C4-2B (cell line): Measurements from ENCODE around the gene BCORL1.

ENCODE experiments used
- H3K27ac ChIP-seq: fragments of 450-650 bp; 2 replicates; pipeline ENCODE4 v1.5.1; 2017
- ZFX ChIP-seq: fragments of 450-650 bp; IDR thresholded peaks from 2 replicates; pipeline ENCODE4 v1.6.1; 2017
- TF ChIP-seq, protein P1 (sequence below): fragments of 450-650 bp; conservative IDR thresholded peaks from 2 replicates; pipeline ENCODE4 v1.5.1; 2017; ENCODE audit warnings: mild to moderate bottlenecking

The BCORL1 gene

GRCh38 chrX:130066975-130067615, 84.7 kb downstream of the BCORL1 start:
- TF ChIP-seq ZFX, result no peak
- TF ChIP-seq, protein P1, sequence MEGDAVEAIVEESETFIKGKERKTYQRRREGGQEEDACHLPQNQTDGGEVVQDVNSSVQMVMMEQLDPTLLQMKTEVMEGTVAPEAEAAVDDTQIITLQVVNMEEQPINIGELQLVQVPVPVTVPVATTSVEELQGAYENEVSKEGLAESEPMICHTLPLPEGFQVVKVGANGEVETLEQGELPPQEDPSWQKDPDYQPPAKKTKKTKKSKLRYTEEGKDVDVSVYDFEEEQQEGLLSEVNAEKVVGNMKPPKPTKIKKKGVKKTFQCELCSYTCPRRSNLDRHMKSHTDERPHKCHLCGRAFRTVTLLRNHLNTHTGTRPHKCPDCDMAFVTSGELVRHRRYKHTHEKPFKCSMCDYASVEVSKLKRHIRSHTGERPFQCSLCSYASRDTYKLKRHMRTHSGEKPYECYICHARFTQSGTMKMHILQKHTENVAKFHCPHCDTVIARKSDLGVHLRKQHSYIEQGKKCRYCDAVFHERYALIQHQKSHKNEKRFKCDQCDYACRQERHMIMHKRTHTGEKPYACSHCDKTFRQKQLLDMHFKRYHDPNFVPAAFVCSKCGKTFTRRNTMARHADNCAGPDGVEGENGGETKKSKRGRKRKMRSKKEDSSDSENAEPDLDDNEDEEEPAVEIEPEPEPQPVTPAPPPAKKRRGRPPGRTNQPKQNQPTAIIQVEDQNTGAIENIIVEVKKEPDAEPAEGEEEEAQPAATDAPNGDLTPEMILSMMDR, result no peak
- H3K27ac ChIP-seq, result no peak overlapping the region

- TF ChIP-seq ZFX, result no peak
- TF ChIP-seq, protein P1, result no peak
- H3K27ac ChIP-seq, result no peak overlapping the region
Measured at GRCh38 chrX:130071611-130072344, 89.3 kb downstream of the BCORL1 start.

DNA sequence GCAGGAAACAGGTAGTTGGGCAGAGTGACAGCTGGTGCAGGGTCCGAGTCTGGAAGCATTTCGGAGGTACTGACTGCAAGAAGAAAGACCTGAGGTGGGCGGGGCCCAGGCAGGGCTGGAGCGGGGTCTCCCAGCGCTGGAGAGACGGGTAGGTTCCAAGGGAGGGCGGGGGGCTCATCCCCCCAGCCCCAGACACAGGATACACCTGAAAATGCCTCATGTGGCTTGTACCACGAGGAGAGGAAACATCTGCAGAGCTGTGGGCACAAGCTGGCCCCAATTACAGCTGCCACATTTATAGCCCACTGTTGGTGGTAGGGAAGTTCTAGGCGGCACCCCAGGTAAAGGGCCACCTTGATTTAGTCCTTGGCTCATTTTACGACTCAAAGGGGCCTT, 89.9 kb downstream of the BCORL1 start:
- no peak for TF ChIP-seq ZFX
- H3K27ac ChIP-seq, result no peak overlapping the region

DNA sequence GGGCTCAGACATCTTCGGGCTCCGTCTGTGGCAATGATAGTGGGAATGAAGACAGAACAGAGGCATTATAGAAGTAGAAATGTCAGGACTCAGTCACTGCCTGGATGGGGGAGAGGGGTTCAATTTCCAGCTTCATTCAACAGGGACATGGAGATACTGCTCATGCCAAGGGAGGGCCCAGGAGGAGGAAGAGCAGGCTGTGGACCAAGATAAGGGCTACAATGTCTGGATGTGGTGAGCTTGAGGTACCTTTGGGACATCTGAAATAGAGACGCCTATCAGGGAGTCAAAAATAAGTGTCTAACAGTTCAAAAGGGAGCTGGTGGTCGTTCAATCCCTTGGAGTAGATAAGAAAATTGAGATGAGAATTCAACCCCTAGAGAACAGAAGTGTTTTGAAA, 93.3 kb downstream of the BCORL1 start:
- no peak overlapping the region for H3K27ac ChIP-seq
- TF ChIP-seq, protein P1, result no peak
- no peak for TF ChIP-seq ZFX

DNA sequence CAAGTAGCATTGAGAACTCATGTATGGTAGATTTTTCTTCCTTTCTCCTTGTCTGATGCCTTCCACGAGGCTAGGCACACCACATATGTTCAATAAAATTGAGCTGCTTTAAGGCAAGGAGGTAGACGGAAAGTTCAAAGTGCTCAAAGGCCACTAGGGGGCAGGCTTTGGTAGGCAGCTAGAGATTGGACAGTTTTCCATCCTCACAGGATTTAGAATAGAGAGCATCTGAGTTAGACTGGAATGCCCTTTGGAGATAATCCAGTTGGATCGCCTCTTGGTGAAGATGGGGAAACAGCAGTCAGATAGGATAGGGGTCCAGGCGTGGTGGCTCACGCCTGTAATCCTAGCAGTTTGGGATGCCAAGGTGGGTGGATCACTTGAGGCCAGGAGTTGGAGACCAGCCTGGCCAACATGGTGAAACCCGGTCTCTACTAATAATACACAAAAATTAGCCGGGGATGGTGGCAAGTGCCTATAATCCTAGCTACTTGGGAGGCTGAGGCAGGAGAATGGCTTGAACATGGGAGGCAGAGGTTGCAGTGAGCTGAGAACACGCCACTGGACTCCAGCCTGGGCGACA, 97.5 kb downstream of the BCORL1 start:
- H3K27ac ChIP-seq, result no peak overlapping the region
- TF ChIP-seq, protein P1, result peak; percentile 79
- no peak for TF ChIP-seq ZFX

GRCh38 chrX:130080791-130081367, 98.4 kb downstream of the BCORL1 start:
- TF ChIP-seq ZFX, result no peak
- TF ChIP-seq, protein P1, result no peak
- no peak overlapping the region for H3K27ac ChIP-seq

GRCh38 chrX:130081421-130082045, 99.1 kb downstream of the BCORL1 start:
- no peak overlapping the region for H3K27ac ChIP-seq
- TF ChIP-seq, protein P1, result no peak
- no peak for TF ChIP-seq ZFX
